ENCODE measurements around the gene KLF16.

DNA sequence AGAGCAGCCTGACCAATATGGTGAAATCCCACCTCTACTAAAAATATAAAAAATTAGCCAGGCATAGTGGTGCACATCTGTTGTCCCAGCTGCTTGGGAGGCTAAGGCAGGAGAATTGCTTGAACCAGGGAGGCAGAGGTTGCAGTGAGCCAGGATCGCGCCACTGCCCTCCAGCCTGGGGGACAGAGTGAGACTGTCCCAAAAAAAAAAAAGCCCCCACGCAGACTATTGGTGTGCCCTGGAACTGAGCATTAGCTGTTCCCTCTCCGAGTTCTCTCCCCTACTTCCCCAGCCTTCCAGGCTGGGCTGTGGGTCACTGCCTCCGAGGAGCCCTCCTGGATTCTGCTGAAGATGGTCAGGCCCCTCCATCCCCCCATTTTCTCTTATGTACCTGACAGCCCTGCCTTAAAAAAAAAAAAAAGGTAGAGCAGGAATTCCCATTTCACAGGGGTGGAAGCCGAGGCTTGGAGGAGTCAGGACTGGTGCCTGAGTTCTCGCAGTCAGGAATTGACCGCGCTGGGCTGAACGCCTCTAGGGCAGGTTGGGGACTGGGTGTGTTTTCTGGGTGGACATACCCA, 43.7 kb upstream of the KLF16 start:
- TF ChIP-seq, protein P1, sequence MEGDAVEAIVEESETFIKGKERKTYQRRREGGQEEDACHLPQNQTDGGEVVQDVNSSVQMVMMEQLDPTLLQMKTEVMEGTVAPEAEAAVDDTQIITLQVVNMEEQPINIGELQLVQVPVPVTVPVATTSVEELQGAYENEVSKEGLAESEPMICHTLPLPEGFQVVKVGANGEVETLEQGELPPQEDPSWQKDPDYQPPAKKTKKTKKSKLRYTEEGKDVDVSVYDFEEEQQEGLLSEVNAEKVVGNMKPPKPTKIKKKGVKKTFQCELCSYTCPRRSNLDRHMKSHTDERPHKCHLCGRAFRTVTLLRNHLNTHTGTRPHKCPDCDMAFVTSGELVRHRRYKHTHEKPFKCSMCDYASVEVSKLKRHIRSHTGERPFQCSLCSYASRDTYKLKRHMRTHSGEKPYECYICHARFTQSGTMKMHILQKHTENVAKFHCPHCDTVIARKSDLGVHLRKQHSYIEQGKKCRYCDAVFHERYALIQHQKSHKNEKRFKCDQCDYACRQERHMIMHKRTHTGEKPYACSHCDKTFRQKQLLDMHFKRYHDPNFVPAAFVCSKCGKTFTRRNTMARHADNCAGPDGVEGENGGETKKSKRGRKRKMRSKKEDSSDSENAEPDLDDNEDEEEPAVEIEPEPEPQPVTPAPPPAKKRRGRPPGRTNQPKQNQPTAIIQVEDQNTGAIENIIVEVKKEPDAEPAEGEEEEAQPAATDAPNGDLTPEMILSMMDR (conservative IDR thresholded peaks at IDR 0.05; ENCODE audit: low read depth in 2 of 2): no peak
- TF ChIP-seq, protein P2, sequence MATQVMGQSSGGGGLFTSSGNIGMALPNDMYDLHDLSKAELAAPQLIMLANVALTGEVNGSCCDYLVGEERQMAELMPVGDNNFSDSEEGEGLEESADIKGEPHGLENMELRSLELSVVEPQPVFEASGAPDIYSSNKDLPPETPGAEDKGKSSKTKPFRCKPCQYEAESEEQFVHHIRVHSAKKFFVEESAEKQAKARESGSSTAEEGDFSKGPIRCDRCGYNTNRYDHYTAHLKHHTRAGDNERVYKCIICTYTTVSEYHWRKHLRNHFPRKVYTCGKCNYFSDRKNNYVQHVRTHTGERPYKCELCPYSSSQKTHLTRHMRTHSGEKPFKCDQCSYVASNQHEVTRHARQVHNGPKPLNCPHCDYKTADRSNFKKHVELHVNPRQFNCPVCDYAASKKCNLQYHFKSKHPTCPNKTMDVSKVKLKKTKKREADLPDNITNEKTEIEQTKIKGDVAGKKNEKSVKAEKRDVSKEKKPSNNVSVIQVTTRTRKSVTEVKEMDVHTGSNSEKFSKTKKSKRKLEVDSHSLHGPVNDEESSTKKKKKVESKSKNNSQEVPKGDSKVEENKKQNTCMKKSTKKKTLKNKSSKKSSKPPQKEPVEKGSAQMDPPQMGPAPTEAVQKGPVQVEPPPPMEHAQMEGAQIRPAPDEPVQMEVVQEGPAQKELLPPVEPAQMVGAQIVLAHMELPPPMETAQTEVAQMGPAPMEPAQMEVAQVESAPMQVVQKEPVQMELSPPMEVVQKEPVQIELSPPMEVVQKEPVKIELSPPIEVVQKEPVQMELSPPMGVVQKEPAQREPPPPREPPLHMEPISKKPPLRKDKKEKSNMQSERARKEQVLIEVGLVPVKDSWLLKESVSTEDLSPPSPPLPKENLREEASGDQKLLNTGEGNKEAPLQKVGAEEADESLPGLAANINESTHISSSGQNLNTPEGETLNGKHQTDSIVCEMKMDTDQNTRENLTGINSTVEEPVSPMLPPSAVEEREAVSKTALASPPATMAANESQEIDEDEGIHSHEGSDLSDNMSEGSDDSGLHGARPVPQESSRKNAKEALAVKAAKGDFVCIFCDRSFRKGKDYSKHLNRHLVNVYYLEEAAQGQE (IDR thresholded peaks at IDR 0.05; ENCODE audit: unreplicated experiment): no peak
- TF ChIP-seq EZH2phosphoT487 (IDR thresholded peaks at IDR 0.05; ENCODE audit: unreplicated experiment) (no peak), NANOG (IDR thresholded peaks at IDR 0.05; ENCODE audit: borderline replicate concordance) (no peak), POLR2AphosphoS5 (IDR thresholded peaks at IDR 0.05; ENCODE audit: low read depth) (no peak), JUNB (IDR thresholded peaks at IDR 0.05; ENCODE audit: unreplicated experiment) (no peak), EZH2 (IDR thresholded peaks at IDR 0.05; ENCODE audit: low read depth, unreplicated experiment) (no peak), STAT1 (IDR thresholded peaks at IDR 0.05; ENCODE audit: unreplicated experiment) (no peak), ZNF462 (CRISPR knock-in tag; IDR thresholded peaks at IDR 0.05) (no peak), CREB1 (CRISPR knock-in tag; IDR thresholded peaks at IDR 0.05; ENCODE audit: low read depth) (no peak), ZNF331 (CRISPR knock-in tag; IDR thresholded peaks at IDR 0.05; ENCODE audit: low read depth) (no peak)
- TF ChIP-seq, protein P3, sequence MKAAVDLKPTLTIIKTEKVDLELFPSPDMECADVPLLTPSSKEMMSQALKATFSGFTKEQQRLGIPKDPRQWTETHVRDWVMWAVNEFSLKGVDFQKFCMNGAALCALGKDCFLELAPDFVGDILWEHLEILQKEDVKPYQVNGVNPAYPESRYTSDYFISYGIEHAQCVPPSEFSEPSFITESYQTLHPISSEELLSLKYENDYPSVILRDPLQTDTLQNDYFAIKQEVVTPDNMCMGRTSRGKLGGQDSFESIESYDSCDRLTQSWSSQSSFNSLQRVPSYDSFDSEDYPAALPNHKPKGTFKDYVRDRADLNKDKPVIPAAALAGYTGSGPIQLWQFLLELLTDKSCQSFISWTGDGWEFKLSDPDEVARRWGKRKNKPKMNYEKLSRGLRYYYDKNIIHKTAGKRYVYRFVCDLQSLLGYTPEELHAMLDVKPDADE (IDR thresholded peaks at IDR 0.05): no peak

Data from GM23338 (cell line).